Neuron (in vitro differentiated cells): ENCODE data around the gene CCNA1.
A peak's percentile ranks its signal among the peaks of the same experiment; 100 is the strongest.

Experiments used
- H2AFZ ChIP-seq: one replicate; pipeline ENCODE4 v1.6.1; 2013; ENCODE audit warnings: low read depth, mild to moderate bottlenecking, inconsistent platforms, low read length, moderate library complexity
- H3K27me3 ChIP-seq: one replicate; pipeline ENCODE4 v1.6.1; 2013; ENCODE audit warnings: low read length; ENCODE audit not compliant: insufficient read depth
- H3K36me3 ChIP-seq: one replicate; pipeline ENCODE4 v1.6.1; 2013; ENCODE audit warnings: low read length; ENCODE audit not compliant: insufficient read depth
- H3K4me1 ChIP-seq: one replicate; pipeline ENCODE4 v1.6.1; 2013; ENCODE audit warnings: low read length; ENCODE audit not compliant: insufficient read depth
- H3K4me3 ChIP-seq: 2 replicates; pipeline ENCODE4 v1.5.1; 2013; ENCODE audit warnings: mild to moderate bottlenecking, low read length, moderate library complexity
- H3K9me3 ChIP-seq: one replicate; pipeline ENCODE4 v1.6.1; 2013; ENCODE audit warnings: low read length

CCNA1 gene

GRCh38 chr13:36431204-36432105, 840 bp upstream of the CCNA1 start:
- no peaks in the 10 kb centered on the region for H3K36me3 ChIP-seq
- H3K4me3 ChIP-seq: peak overlapping the region; percentile 46
- H3K4me1 ChIP-seq: peaks cover 10% of the 10 kb centered on the region
- H3K9me3 ChIP-seq: no peaks in the 10 kb centered on the region
- H3K27me3 ChIP-seq: peaks cover 57% of the 10 kb centered on the region
- peak overlapping the region; percentile 88 for H2AFZ ChIP-seq

GRCh38 chr13:36436811-36437210, 4.5 kb downstream of the CCNA1 start:
- H3K36me3 ChIP-seq: no peaks in the 10 kb centered on the region
- H3K9me3 ChIP-seq: no peaks in the 10 kb centered on the region
- peaks cover 4% of the 10 kb centered on the region for H3K4me1 ChIP-seq
- no peak overlapping the region for H3K4me3 ChIP-seq
- peaks cover 43% of the 10 kb centered on the region for H3K27me3 ChIP-seq
- H2AFZ ChIP-seq: no peak overlapping the region

- Histone ChIP-seq H3K4me3 (no peak overlapping the region), H3K27me3 (peaks cover 36% of the 10 kb centered on the region), H3K36me3 (no peaks in the 10 kb centered on the region), H3K9me3 (no peaks in the 10 kb centered on the region), H2AFZ (no peak overlapping the region), H3K4me1 (no peaks in the 10 kb centered on the region)
These were observed 6.5 kb downstream of the CCNA1 start for GRCh38 chr13:36438594-36439483.

GRCh38 chr13:36445278-36445677, 13.0 kb downstream of the CCNA1 start:
- Histone ChIP-seq H3K27me3 (peaks cover 13% of the 10 kb centered on the region), H2AFZ (no peak overlapping the region), H3K4me1 (no peaks in the 10 kb centered on the region), H3K4me3 (no peak overlapping the region), H3K36me3 (no peaks in the 10 kb centered on the region), H3K9me3 (no peaks in the 10 kb centered on the region)

GRCh38 chr13:36445891-36446351, 13.6 kb downstream of the CCNA1 start:
- no peak overlapping the region for H3K4me3 ChIP-seq

GRCh38 chr13:36447501-36447900, 15.2 kb downstream of the CCNA1 start:
- no peak overlapping the region for H2AFZ ChIP-seq
- H3K4me3 ChIP-seq: no peak overlapping the region
- no peaks in the 10 kb centered on the region for H3K36me3 ChIP-seq
- no peaks in the 10 kb centered on the region for H3K27me3 ChIP-seq
- no peaks in the 10 kb centered on the region for H3K9me3 ChIP-seq
- no peaks in the 10 kb centered on the region for H3K4me1 ChIP-seq

More at GRCh38 chr13:36445891-36446351, 13.6 kb downstream of the CCNA1 start:
- Histone ChIP-seq H3K27me3 (peaks cover 9% of the 10 kb centered on the region), H3K36me3 (no peaks in the 10 kb centered on the region), H3K4me1 (no peaks in the 10 kb centered on the region), H2AFZ (no peak overlapping the region), H3K9me3 (no peaks in the 10 kb centered on the region)

- H3K27me3 ChIP-seq: peaks cover 2% of the 10 kb centered on the region
- no peak overlapping the region for H3K4me3 ChIP-seq
- no peaks in the 10 kb centered on the region for H3K36me3 ChIP-seq
- no peaks in the 10 kb centered on the region for H3K9me3 ChIP-seq
- H3K4me1 ChIP-seq: no peaks in the 10 kb centered on the region
- no peak overlapping the region for H2AFZ ChIP-seq
These were observed 18.2 kb downstream of the CCNA1 start for GRCh38 chr13:36450534-36450933.

GRCh38 chr13:36453516-36453915, 21.2 kb downstream of the CCNA1 start:
- H3K4me3 ChIP-seq: no peak overlapping the region
- H2AFZ ChIP-seq: no peak overlapping the region
- H3K27me3 ChIP-seq: peaks cover 2% of the 10 kb centered on the region
- H3K9me3 ChIP-seq: no peaks in the 10 kb centered on the region
- H3K4me1 ChIP-seq: no peaks in the 10 kb centered on the region
- H3K36me3 ChIP-seq: no peaks in the 10 kb centered on the region

- Histone ChIP-seq H2AFZ (no peak overlapping the region), H3K36me3 (no peaks in the 10 kb centered on the region), H3K27me3 (peaks cover 2% of the 10 kb centered on the region), H3K4me3 (no peak overlapping the region), H3K4me1 (no peaks in the 10 kb centered on the region), H3K9me3 (no peaks in the 10 kb centered on the region)
These were observed 21.8 kb downstream of the CCNA1 start for GRCh38 chr13:36454121-36454520.

GRCh38 chr13:36454987-36455386, 22.7 kb downstream of the CCNA1 start:
- H3K4me1 ChIP-seq: no peaks in the 10 kb centered on the region
- H2AFZ ChIP-seq: no peak overlapping the region
- H3K27me3 ChIP-seq: peaks cover 2% of the 10 kb centered on the region
- H3K9me3 ChIP-seq: no peaks in the 10 kb centered on the region
- no peaks in the 10 kb centered on the region for H3K36me3 ChIP-seq
- no peak overlapping the region for H3K4me3 ChIP-seq

GRCh38 chr13:36456577-36456976, 24.3 kb downstream of the CCNA1 start:
- no peak overlapping the region for H2AFZ ChIP-seq
- H3K27me3 ChIP-seq: peaks cover 2% of the 10 kb centered on the region
- H3K4me3 ChIP-seq: no peak overlapping the region
- H3K36me3 ChIP-seq: no peaks in the 10 kb centered on the region
- H3K4me1 ChIP-seq: no peaks in the 10 kb centered on the region
- no peaks in the 10 kb centered on the region for H3K9me3 ChIP-seq

GRCh38 chr13:36461506-36461905, 29.2 kb downstream of the CCNA1 start:
- Histone ChIP-seq H3K9me3 (no peaks in the 10 kb centered on the region), H3K4me3 (no peak overlapping the region), H3K4me1 (no peaks in the 10 kb centered on the region), H3K27me3 (no peaks in the 10 kb centered on the region), H3K36me3 (no peaks in the 10 kb centered on the region), H2AFZ (no peak overlapping the region)

- H3K9me3 ChIP-seq: no peaks in the 10 kb centered on the region
- no peaks in the 10 kb centered on the region for H3K4me1 ChIP-seq
- no peaks in the 10 kb centered on the region for H3K36me3 ChIP-seq
- H2AFZ ChIP-seq: no peak overlapping the region
- no peaks in the 10 kb centered on the region for H3K27me3 ChIP-seq
- H3K4me3 ChIP-seq: no peak overlapping the region
These were observed 43.2 kb downstream of the CCNA1 start for GRCh38 chr13:36475468-36475867.
